ENCODE data around the gene PPP2R2C.

Gene PPP2R2C

DNA sequence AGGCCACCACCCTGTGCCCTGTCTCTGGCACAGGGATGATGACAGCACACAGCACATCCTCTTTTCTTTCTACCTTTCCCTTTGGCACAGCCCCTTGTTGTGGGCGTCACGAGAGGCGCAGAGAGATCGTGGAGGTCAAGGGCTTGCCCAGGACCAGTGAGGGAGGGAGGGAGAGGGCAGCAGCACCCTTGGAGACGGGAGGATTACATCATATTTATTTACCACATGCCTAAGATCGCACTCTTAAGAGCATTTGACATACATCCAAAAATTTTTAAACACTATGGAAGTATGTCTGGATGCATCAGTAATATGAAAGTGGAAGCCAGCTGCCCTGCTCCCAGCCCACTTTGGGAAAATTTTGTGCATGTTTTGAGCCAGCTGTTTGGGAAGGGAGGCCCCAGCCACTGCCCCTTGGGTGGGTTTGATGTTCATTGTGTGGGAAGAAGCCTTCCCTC is 190.1 kb downstream of the PPP2R2C start:
- Histone ChIP-seq H3K9me3 (ENCODE audit: control insufficient read depth in 1 of 2, low read length in 2 of 2) (no peaks in the 10 kb centered on the region), H3K4me3 (ENCODE audit: low read depth in 1 of 2, low read length in 2 of 2) (no peak overlapping the region), H3K9ac (ENCODE audit: low read depth in 1 of 2, low read length in 2 of 2) (no peak overlapping the region), H3K27me3 (ENCODE audit: control insufficient read depth in 1 of 2, insufficient read depth in 2 of 2, low read length in 2 of 2) (no peaks in the 10 kb centered on the region), H3K4me1 (ENCODE audit: control insufficient read depth in 1 of 2, insufficient read depth in 2 of 2, low read length in 2 of 2) (peaks cover 30 to 55% of the 10 kb centered on the region in 2 donors), H3K27ac (ENCODE audit: low read depth, low read length) (no peak overlapping the region), H3K36me3 (ENCODE audit: control insufficient read depth in 1 of 2, insufficient read depth in 2 of 2, low read length in 2 of 2) (peaks cover 4 to 33% of the 10 kb centered on the region in 2 donors)

DNA sequence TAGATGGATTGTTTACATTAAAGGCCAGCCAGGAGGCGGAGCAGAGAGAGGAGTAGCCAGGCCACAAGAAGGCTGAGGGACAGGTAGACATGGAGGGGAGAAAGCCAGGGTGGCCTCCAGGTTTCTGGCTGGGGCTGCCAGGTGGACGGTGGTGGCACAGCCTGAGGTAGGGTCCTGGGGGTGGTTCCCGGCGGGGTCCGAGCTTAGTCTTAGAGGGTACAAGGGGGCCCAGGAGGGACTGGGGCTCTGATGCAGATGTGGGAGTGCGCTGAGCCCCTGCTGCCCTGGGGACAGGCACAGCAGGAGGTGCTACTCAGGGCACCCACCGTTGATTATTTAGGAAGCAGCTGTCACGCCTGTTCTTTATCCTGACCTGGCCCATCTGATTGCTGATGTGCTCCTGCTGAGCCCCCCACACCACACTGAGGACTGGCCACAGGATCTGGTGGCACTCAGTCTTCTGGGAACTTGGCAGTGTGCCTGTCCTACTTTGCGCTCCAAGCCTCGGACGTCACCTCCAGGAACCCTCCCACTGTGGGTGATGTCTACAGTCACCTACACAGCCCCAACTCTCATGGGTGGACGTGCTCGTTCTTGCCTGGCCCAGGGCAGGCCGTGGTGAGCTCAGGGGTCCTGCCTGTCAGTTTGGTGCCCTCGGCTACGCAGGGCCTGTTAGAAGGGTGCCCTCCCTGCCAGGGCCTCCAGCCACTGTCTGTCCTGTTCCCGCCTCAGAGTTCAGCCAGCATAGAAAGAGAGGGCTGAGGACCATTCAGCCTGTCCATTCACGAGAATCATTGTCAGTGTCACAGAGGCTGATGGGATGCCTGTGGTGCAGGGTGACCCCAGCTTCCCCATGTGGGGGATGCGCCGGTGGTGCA is 190.7 kb downstream of the PPP2R2C start:
- H3K27ac ChIP-seq (ENCODE audit: low read depth, low read length) = no peak overlapping the region
- H3K27me3 ChIP-seq (ENCODE audit: control insufficient read depth in 1 of 2, insufficient read depth in 2 of 2, low read length in 2 of 2) = no peaks in the 10 kb centered on the region
- peaks cover 34 to 62% of the 10 kb centered on the region in 2 donors for H3K4me1 ChIP-seq (ENCODE audit: control insufficient read depth in 1 of 2, insufficient read depth in 2 of 2, low read length in 2 of 2)

DNA sequence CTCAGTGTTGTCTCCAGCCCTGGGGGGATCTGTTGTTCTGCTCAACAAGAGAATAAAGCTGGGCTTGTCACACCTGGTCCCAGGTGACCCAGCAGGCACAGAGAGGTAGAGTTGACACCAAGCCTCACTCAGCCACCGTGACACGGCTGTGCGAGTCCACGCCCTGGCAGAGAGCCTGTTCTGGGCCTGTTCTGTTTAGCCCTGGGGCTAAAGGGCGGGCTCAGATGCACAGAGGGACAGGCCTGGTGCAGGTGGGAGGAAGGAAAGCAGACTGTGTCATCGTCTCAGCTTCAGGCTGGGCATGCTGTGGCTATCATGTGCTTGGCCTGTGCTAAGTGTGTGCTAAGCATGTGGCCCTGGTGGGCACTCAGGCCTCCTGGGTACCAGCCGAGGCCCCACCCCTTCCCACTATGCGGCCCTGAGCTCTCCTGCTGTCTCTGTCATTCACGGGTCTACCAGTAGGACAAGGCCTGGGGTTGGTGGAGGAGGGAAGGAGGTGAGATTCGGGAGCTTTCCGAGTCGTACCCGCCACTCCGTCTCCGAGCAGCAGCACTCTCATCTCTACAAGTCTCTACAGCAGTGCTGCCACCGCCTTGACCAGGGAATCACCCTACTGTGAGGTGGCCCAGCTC is 191.9 kb downstream of the PPP2R2C start:
- H3K27ac ChIP-seq (ENCODE audit: low read depth, low read length) = no peak overlapping the region
- no peaks in the 10 kb centered on the region for H3K27me3 ChIP-seq (ENCODE audit: control insufficient read depth in 1 of 2, insufficient read depth in 2 of 2, low read length in 2 of 2)
- no peaks in the 10 kb centered on the region for H3K9me3 ChIP-seq (ENCODE audit: control insufficient read depth in 1 of 2, low read length in 2 of 2)
- H3K9ac ChIP-seq (ENCODE audit: low read depth in 1 of 2, low read length in 2 of 2) = no peak overlapping the region
- no peak overlapping the region for H3K4me3 ChIP-seq (ENCODE audit: low read depth in 1 of 2, low read length in 2 of 2)
- peaks cover 45 to 73% of the 10 kb centered on the region in 2 donors for H3K4me1 ChIP-seq (ENCODE audit: control insufficient read depth in 1 of 2, insufficient read depth in 2 of 2, low read length in 2 of 2)
- H3K36me3 ChIP-seq (ENCODE audit: control insufficient read depth in 1 of 2, insufficient read depth in 2 of 2, low read length in 2 of 2) = peaks cover 2 to 20% of the 10 kb centered on the region in 2 donors

More for the DNA sequence above, 190.7 kb downstream of the PPP2R2C start:
- Histone ChIP-seq H3K36me3 (ENCODE audit: control insufficient read depth in 1 of 2, insufficient read depth in 2 of 2, low read length in 2 of 2) (peaks cover 2 to 27% of the 10 kb centered on the region in 2 donors), H3K9me3 (ENCODE audit: control insufficient read depth in 1 of 2, low read length in 2 of 2) (no peaks in the 10 kb centered on the region), H3K4me3 (ENCODE audit: low read depth in 1 of 2, low read length in 2 of 2) (no peak overlapping the region), H3K9ac (ENCODE audit: low read depth in 1 of 2, low read length in 2 of 2) (no peak overlapping the region)

DNA sequence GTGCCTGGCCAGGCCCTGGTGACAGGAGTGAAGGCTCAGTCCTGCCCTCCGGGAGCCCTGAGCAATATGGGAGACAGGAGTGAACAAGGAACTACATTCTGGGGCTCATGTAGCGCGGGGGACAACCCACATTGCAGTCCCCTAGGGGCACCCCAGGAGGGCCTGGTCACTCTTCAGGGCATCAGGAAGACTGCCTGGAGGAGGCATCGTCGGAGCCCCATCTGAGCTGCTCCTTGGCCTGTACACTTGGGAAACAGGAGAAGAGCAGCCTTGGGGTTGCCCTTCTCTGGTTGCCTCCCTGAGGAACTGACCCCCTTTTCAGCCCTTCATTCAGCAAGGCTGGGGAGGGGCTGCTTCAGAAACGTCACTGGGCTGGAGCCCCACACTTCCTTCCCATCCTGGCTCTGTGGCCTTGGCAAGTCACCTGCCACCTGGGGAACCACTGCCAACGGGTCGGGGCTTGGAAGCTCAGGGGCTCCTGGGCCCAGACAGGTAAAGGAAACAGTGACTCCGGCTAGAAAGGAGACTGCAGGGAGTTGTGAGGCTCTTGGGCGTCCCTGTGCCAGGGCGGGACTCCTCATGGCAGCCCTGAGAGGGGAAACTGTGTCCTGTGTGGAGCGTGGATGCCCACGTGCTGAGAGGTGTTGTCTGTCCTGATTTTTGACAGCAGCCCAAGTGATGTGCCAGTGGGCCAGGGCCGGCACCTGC is 192.7 kb downstream of the PPP2R2C start:
- Histone ChIP-seq H3K27ac (ENCODE audit: low read depth, low read length) (no peak overlapping the region), H3K9ac (ENCODE audit: low read depth in 1 of 2, low read length in 2 of 2) (peak overlapping the region; percentile 66 to 73), H3K4me3 (ENCODE audit: low read depth in 1 of 2, low read length in 2 of 2) (peak overlapping the region in 1 of 2 donors; percentile 33), H3K4me1 (ENCODE audit: control insufficient read depth in 1 of 2, insufficient read depth in 2 of 2, low read length in 2 of 2) (peaks cover 45 to 73% of the 10 kb centered on the region in 2 donors), H3K36me3 (ENCODE audit: control insufficient read depth in 1 of 2, insufficient read depth in 2 of 2, low read length in 2 of 2) (peaks cover 2 to 19% of the 10 kb centered on the region in 2 donors), H3K9me3 (ENCODE audit: control insufficient read depth in 1 of 2, low read length in 2 of 2) (no peaks in the 10 kb centered on the region), H3K27me3 (ENCODE audit: control insufficient read depth in 1 of 2, insufficient read depth in 2 of 2, low read length in 2 of 2) (no peaks in the 10 kb centered on the region)

DNA sequence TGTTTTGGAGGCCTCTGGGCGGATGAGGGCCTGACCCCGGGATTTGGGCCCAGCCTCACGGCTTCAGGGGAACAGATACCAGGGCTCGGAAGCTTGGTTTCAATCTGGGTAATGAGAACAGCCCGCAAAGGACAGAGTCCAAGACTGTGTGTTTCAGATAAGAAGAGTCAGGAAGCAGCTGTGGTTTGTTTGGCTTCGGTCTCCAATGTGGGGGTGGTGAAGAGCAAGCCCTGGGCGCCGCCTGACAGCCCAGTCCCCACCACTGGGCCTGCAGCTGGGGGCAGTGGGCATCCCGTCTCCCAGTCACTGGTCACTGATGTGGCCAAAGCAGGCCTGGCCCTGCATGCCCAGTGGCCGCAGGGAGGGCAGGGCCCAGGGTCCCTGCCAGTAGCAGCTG is 193.6 kb downstream of the PPP2R2C start:
- H3K27ac ChIP-seq (ENCODE audit: low read depth, low read length) = peak overlapping the region; percentile 46
- H3K36me3 ChIP-seq (ENCODE audit: control insufficient read depth in 1 of 2, insufficient read depth in 2 of 2, low read length in 2 of 2) = peaks cover 2 to 19% of the 10 kb centered on the region in 2 donors
- peaks cover 52 to 78% of the 10 kb centered on the region in 2 donors for H3K4me1 ChIP-seq (ENCODE audit: control insufficient read depth in 1 of 2, insufficient read depth in 2 of 2, low read length in 2 of 2)

DNA sequence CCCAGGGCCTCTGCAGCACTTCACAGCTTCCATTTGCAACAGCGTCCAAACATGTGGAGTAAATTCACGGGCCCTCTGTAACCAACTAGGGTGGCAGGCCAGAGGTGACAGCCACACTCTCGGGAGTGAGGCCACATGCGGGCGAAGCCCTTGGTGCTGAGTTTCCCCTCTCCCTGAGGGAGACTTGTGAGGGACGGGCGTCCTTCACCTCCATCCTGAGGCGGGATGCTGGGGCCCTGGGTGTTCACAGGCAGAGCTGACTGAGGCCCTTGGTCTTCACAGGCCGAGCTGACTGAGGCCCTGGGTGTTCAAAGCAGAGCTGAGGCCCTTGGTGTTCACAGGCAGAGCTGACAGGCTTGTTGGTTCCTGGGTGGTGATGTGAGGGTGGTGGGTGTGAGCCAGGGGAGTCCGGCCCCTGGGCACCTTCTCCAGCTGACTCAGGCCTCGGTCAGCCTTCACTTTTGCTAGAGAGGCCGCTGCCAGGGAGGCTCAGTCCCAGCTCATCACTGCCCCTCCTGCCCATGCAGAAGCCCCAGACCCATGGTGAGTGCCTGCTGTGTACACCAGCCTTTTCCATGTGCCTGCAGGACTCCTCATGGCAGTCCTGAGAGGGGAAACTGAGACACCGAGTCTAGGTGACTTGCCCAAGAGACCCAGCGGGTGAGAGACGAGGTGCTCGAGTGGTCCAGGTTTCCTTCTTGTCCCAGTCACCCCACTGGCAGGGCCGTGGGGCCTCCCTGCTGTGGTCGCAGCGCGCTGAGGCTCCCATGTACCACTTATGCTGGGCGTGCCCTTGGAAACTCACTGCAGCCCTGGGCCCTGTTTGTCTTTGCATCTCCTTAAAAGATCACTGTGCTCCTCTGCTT is 194.2 kb downstream of the PPP2R2C start:
- Histone ChIP-seq H3K4me3 (ENCODE audit: low read depth in 1 of 2, low read length in 2 of 2) (peak overlapping the region; percentile 36 to 48), H3K4me1 (ENCODE audit: control insufficient read depth in 1 of 2, insufficient read depth in 2 of 2, low read length in 2 of 2) (peaks cover 58 to 82% of the 10 kb centered on the region in 2 donors), H3K9ac (ENCODE audit: low read depth in 1 of 2, low read length in 2 of 2) (peak overlapping the region; percentile 1 to 73), H3K27me3 (ENCODE audit: control insufficient read depth in 1 of 2, insufficient read depth in 2 of 2, low read length in 2 of 2) (no peaks in the 10 kb centered on the region), H3K36me3 (ENCODE audit: control insufficient read depth in 1 of 2, insufficient read depth in 2 of 2, low read length in 2 of 2) (peaks cover 2 to 15% of the 10 kb centered on the region in 2 donors), H3K27ac (ENCODE audit: low read depth, low read length) (peak overlapping the region; percentile 46), H3K9me3 (ENCODE audit: control insufficient read depth in 1 of 2, low read length in 2 of 2) (no peaks in the 10 kb centered on the region)

More for the DNA sequence above, 193.6 kb downstream of the PPP2R2C start:
- no peaks in the 10 kb centered on the region for H3K27me3 ChIP-seq (ENCODE audit: control insufficient read depth in 1 of 2, insufficient read depth in 2 of 2, low read length in 2 of 2)
- peak overlapping the region; percentile 40 to 48 for H3K4me3 ChIP-seq (ENCODE audit: low read depth in 1 of 2, low read length in 2 of 2)
- no peaks in the 10 kb centered on the region for H3K9me3 ChIP-seq (ENCODE audit: control insufficient read depth in 1 of 2, low read length in 2 of 2)
- H3K9ac ChIP-seq (ENCODE audit: low read depth in 1 of 2, low read length in 2 of 2) = peak overlapping the region; percentile 66 to 73

DNA sequence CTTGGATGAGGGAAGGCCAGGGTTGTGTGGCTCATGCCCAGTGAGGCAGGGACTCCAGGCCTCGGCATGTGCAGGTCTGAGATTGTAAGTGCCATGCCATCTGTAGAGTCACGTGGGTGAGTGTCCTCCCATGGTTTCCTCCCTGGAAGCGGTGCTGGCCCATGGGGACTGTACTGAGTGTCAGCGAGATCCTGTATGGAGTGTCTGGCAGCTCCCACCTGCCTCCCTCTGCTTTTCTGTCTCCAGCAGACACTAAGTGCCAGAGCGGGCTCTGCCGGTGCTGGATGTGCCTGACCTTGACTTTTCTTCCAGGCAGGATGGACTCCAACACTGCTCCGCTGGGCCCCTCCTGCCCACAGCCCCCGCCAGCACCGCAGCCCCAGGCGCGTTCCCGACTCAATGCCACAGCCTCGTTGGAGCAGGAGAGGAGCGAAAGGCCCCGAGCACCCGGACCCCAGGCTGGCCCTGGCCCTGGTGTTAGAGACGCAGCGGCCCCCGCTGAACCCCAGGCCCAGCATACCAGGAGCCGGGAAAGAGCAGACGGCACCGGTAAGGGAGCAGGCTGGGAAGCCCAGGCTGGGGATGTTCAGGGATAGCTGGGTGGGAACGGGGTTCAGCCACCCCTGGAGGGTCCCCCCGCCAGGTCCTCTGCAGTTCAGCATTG is 195.1 kb downstream of the PPP2R2C start:
- Histone ChIP-seq H3K9ac (ENCODE audit: low read depth in 1 of 2, low read length in 2 of 2) (no peak overlapping the region), H3K9me3 (ENCODE audit: control insufficient read depth in 1 of 2, low read length in 2 of 2) (no peaks in the 10 kb centered on the region), H3K36me3 (ENCODE audit: control insufficient read depth in 1 of 2, insufficient read depth in 2 of 2, low read length in 2 of 2) (peaks cover 2 to 7% of the 10 kb centered on the region in 2 donors), H3K4me1 (ENCODE audit: control insufficient read depth in 1 of 2, insufficient read depth in 2 of 2, low read length in 2 of 2) (peaks cover 63 to 83% of the 10 kb centered on the region in 2 donors), H3K4me3 (ENCODE audit: low read depth in 1 of 2, low read length in 2 of 2) (no peak overlapping the region), H3K27me3 (ENCODE audit: control insufficient read depth in 1 of 2, insufficient read depth in 2 of 2, low read length in 2 of 2) (no peaks in the 10 kb centered on the region), H3K27ac (ENCODE audit: low read depth, low read length) (no peak overlapping the region)

DNA sequence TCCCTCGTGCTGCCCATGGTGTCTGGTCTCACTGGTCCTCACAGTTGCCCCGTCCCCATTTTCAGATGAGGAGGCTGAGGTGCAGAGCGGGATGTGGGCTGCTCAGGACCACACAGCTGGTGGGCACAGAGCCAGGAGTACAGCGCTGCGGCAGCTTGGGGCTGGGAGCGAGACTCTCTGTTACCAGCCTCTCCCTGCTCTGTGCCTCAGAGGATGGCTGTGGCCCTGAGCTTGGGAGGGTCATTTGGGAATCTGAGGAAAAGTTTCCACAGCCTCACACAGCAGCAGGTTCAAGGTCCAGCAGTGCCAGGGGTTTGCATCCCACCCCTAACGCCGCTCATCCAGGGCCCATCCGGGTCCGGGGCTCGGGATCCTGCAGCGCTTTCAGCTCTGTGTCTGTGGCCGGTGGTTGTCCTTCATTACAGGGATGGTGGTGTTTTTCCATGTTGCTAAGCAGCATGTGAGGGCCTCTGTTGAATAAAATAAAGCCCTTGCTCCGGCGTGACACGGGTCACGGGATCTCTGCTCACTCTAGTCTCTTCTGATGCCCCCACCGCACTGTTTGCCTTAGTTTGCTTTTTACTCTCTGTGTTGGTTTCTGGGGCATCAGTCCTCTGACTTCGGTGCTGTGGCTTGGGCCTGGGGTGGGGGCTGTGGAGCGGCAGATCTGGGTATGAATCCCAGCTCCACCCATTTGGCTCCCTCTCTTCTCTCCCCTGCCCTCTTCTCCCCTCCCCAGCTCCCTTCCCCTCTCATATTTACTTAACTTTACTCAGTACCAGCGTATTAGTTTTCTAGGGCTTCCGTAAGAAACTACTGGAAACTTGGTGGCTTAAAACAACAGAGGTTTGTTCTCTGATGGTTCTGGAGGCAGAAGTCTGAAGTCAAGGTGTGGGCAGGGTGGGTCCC is 196.3 kb downstream of the PPP2R2C start:
- Histone ChIP-seq H3K9ac (ENCODE audit: low read depth in 1 of 2, low read length in 2 of 2) (peak overlapping the region in 1 of 2 donors; percentile 18), H3K4me3 (ENCODE audit: low read depth in 1 of 2, low read length in 2 of 2) (no peak overlapping the region), H3K27me3 (ENCODE audit: control insufficient read depth in 1 of 2, insufficient read depth in 2 of 2, low read length in 2 of 2) (no peaks in the 10 kb centered on the region), H3K36me3 (ENCODE audit: control insufficient read depth in 1 of 2, insufficient read depth in 2 of 2, low read length in 2 of 2) (peaks cover 0 to 2% of the 10 kb centered on the region in 2 donors), H3K27ac (ENCODE audit: low read depth, low read length) (no peak overlapping the region), H3K9me3 (ENCODE audit: control insufficient read depth in 1 of 2, low read length in 2 of 2) (no peaks in the 10 kb centered on the region), H3K4me1 (ENCODE audit: control insufficient read depth in 1 of 2, insufficient read depth in 2 of 2, low read length in 2 of 2) (peaks cover 74 to 83% of the 10 kb centered on the region in 2 donors)
